Measurements from ENCODE around the gene LRIG2.

DNA sequence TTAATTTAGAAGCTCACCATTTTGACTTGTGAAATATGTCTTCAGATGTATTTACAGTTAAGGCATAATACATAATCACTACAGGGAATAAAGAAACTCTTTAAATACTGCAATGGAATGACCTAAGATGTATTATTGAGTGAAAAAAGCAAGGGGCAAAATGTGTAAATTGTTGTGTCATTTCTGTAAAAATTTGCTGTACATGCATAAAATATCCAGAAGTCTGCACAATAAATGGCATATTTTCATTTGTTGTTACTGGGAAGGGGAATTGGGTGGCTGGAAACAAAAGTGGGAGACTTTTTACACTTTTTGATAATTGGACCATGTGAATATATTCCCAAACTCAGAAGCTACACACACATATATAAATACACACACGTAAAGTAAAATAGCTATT, 17.1 kb downstream of the LRIG2 start:
- TF ChIP-seq, protein P1, sequence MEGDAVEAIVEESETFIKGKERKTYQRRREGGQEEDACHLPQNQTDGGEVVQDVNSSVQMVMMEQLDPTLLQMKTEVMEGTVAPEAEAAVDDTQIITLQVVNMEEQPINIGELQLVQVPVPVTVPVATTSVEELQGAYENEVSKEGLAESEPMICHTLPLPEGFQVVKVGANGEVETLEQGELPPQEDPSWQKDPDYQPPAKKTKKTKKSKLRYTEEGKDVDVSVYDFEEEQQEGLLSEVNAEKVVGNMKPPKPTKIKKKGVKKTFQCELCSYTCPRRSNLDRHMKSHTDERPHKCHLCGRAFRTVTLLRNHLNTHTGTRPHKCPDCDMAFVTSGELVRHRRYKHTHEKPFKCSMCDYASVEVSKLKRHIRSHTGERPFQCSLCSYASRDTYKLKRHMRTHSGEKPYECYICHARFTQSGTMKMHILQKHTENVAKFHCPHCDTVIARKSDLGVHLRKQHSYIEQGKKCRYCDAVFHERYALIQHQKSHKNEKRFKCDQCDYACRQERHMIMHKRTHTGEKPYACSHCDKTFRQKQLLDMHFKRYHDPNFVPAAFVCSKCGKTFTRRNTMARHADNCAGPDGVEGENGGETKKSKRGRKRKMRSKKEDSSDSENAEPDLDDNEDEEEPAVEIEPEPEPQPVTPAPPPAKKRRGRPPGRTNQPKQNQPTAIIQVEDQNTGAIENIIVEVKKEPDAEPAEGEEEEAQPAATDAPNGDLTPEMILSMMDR (IDR thresholded peaks at IDR 0.05; ENCODE audit: low read depth, low read length), result no peak
- no peak for TF ChIP-seq EZH2phosphoT487 (IDR thresholded peaks at IDR 0.05; ENCODE audit: low read depth)
